ENCODE results near the gene EEF1E1.
A peak's percentile ranks its signal among the peaks of the same experiment; 100 is the strongest.
"Not testable (repeated sequence)": the region's sequence is repeated elsewhere in the genome, so short reads cannot be mapped to it uniquely, and the experiment has no call there.

EEF1E1 gene

GRCh38 chr6:8061736-8062135 is 40.6 kb downstream of the EEF1E1 start:
- DNase-seq, result no peak

- no peak for DNase-seq
Observed at GRCh38 chr6:8060346-8060745, 42.0 kb downstream of the EEF1E1 start.

GRCh38 chr6:8059129-8059528 is 43.2 kb downstream of the EEF1E1 start:
- peak in 1 of 2 donors; percentile 22 for DNase-seq

GRCh38 chr6:8057793-8058192 is 44.6 kb downstream of the EEF1E1 start:
- no peak for DNase-seq

- DNase-seq, result no peak
Observed at GRCh38 chr6:8057263-8057662, 45.1 kb downstream of the EEF1E1 start.

GRCh38 chr6:8054276-8054675 is 48.1 kb downstream of the EEF1E1 start:
- DNase-seq, result no peak

- DNase-seq, result no peak
Observed at GRCh38 chr6:8047541-8048292, 54.6 kb downstream of the EEF1E1 start.

GRCh38 chr6:8045769-8046168 is 56.6 kb downstream of the EEF1E1 start:
- DNase-seq, result not testable (repeated sequence)

GRCh38 chr6:8043221-8043620 is 59.1 kb downstream of the EEF1E1 start:
- no peak for DNase-seq

GRCh38 chr6:8041913-8042583 is 60.3 kb downstream of the EEF1E1 start:
- DNase-seq, result no peak

- not testable (repeated sequence) for DNase-seq
Observed at GRCh38 chr6:8034107-8034506, 68.2 kb downstream of the EEF1E1 start.

- DNase-seq, result no peak
Observed at GRCh38 chr6:8030920-8031319, 71.4 kb downstream of the EEF1E1 start.

Measured in CD4-positive, alpha-beta T cell treated with Interleukin-4 for 1 hour (primary cell).